ENCODE measurements around the gene CNTN2.

The CNTN2 gene

DNA sequence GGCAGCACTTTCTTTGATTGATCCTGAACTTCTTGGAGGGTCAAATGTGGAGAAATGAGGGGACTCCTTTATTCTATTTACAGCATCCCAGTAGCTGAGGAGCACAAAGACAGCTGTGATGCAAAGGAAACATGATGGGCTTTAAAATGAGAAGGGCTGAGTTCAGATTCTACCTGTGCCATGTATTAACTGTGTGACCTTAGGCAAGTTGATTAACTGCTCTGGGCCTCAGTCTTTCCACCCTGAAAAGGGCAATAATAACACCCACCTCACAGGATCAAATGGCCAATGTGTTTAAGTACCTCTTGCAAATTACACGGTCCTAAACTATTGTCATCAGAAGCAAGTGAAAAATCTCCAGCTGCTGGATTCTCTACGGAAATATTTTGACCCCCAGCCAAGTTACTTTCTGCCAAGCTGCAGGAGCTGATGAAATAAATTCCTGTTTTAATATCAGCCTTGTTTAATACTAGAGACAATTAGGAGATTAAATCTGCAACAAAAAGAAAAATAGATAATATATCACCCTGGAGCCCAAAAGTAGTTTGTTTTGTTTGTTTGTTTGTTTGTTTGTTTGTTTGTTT is 25.5 kb downstream of the CNTN2 start:
- peak; percentile 31 to 71 for DNase-seq (ENCODE audit: low read depth in 2 of 2)
- TF ChIP-seq, protein P1, sequence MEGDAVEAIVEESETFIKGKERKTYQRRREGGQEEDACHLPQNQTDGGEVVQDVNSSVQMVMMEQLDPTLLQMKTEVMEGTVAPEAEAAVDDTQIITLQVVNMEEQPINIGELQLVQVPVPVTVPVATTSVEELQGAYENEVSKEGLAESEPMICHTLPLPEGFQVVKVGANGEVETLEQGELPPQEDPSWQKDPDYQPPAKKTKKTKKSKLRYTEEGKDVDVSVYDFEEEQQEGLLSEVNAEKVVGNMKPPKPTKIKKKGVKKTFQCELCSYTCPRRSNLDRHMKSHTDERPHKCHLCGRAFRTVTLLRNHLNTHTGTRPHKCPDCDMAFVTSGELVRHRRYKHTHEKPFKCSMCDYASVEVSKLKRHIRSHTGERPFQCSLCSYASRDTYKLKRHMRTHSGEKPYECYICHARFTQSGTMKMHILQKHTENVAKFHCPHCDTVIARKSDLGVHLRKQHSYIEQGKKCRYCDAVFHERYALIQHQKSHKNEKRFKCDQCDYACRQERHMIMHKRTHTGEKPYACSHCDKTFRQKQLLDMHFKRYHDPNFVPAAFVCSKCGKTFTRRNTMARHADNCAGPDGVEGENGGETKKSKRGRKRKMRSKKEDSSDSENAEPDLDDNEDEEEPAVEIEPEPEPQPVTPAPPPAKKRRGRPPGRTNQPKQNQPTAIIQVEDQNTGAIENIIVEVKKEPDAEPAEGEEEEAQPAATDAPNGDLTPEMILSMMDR (IDR thresholded peaks at IDR 0.05; ENCODE audit: low read depth, low read length): no peak
- H3K4me3 ChIP-seq (replicated peaks in 1 of 2; ENCODE audit: low read depth in 2 of 2, low read length in 2 of 2): no peak overlapping the region

- no peak overlapping the region for H3K4me3 ChIP-seq (replicated peaks in 1 of 2; ENCODE audit: low read depth in 2 of 2, low read length in 2 of 2)
- TF ChIP-seq, protein P1 (IDR thresholded peaks at IDR 0.05; ENCODE audit: low read depth, low read length): no peak
- no peak for DNase-seq (ENCODE audit: low read depth in 2 of 2)
Observed at GRCh38 chr1:205069371-205070125, 26.5 kb downstream of the CNTN2 start.

DNA sequence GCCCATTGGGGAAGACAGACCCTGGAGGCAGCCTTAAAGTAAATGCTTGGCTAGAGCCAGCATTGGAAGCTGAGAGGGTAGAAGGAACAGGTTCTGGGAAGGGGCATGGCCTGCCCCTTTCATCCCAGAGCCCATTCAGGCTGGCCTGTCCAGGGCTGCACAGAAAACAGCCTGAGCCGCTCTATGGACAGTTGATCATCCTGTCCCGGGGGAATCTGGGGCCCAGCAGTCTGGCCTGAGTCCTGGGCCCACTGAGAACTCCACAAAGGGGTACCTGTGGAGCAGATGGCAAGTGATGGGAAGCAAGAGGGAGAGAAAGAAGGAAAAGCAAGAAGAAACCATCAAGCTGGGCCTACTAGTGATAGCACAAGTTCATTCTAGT is 28.0 kb downstream of the CNTN2 start:
- TF ChIP-seq, protein P1 (IDR thresholded peaks at IDR 0.05; ENCODE audit: low read depth, low read length): no peak
- H3K4me3 ChIP-seq (replicated peaks in 1 of 2; ENCODE audit: low read depth in 2 of 2, low read length in 2 of 2): no peak overlapping the region
- no peak for DNase-seq (ENCODE audit: low read depth in 2 of 2)

DNA sequence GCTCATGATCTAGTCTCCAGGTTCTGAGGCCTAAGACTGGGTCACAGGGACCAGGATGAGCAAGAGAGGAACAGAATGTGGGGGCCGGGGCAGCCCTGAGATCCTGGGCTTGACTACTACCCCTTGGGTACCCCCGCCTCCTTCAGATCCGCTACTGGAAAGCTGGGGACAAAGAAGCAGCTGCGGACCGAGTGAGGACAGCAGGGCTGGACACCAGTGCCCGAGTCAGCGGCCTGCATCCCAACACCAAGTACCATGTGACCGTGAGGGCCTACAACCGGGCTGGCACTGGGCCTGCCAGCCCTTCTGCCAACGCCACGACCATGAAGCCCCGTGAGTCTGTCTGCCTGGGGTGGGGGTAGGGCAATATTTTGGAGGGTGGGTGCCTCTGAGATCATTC is 28.8 kb downstream of the CNTN2 start:
- DNase-seq (ENCODE audit: low read depth in 2 of 2): no peak
- TF ChIP-seq, protein P1 (IDR thresholded peaks at IDR 0.05; ENCODE audit: low read depth, low read length): no peak
- no peak overlapping the region for H3K4me3 ChIP-seq (replicated peaks in 1 of 2; ENCODE audit: low read depth in 2 of 2, low read length in 2 of 2)

- DNase-seq (ENCODE audit: low read depth in 2 of 2): no peak
- TF ChIP-seq, protein P1 (IDR thresholded peaks at IDR 0.05; ENCODE audit: low read depth, low read length): no peak
- no peak overlapping the region for H3K4me3 ChIP-seq (replicated peaks in 1 of 2; ENCODE audit: low read depth in 2 of 2, low read length in 2 of 2)
Observed at GRCh38 chr1:205072286-205072685, 29.3 kb downstream of the CNTN2 start.

- H3K4me3 ChIP-seq (replicated peaks in 1 of 2; ENCODE audit: low read depth in 2 of 2, low read length in 2 of 2): no peak overlapping the region
- TF ChIP-seq, protein P1 (IDR thresholded peaks at IDR 0.05; ENCODE audit: low read depth, low read length): no peak
- DNase-seq (ENCODE audit: low read depth in 2 of 2): no peak
Observed at GRCh38 chr1:205072881-205073280, 29.9 kb downstream of the CNTN2 start.

Data from cardiac fibroblast (primary cell).